Keratinocyte (primary cell): ENCODE data around the gene MAB21L4. TPM values are rescaled to one million over a fixed set of nuclear protein-coding genes. Genes with fewer than 3 reads are reported as not detected.

Source experiments
- DNase-seq: peaks from one replicate; pipeline ENCODE4 v3.0.0-alpha.2; 2011; ENCODE audit warnings: low read depth, missing footprints, low spot score
- FAIRE-seq: peaks from 2 replicates; lab custom pipeline; 2011; peaks lifted over from hg19 to GRCh38; lab: Jason Lieb, UNC
- H2AFZ ChIP-seq: 2 replicates; pipeline ENCODE4 v1.6.0; 2012; ENCODE audit warnings: low read length, control low read depth, inconsistent platforms; ENCODE audit not compliant: control insufficient read depth
- H3K27ac ChIP-seq: 2 replicates; pipeline ENCODE4 v1.5.1; 2011; ENCODE audit warnings: low read length; ENCODE audit not compliant: control insufficient read depth, insufficient read depth
- H3K27me3 ChIP-seq: 3 replicates; pipeline ENCODE4 v1.6.0; 2011; ENCODE audit warnings: low read length; ENCODE audit not compliant: control insufficient read depth, insufficient read depth; ENCODE audit errors: extremely low read depth
- H3K36me3 ChIP-seq, 2 experiments: 2 replicates in 1 of 2; 3 replicates in 1 of 2; pipeline ENCODE4 v1.5.1; 2011; ENCODE audit warnings: low read length in 2 of 2, mild to moderate bottlenecking in 1 of 2; ENCODE audit not compliant: control insufficient read depth in 2 of 2, insufficient read depth in 2 of 2; ENCODE audit errors: extremely low read depth in 1 of 2
- H3K4me1 ChIP-seq: 3 replicates; pipeline ENCODE4 v1.5.1; 2011; ENCODE audit warnings: low read length; ENCODE audit not compliant: control insufficient read depth, insufficient read depth; ENCODE audit errors: extremely low read depth
- H3K4me2 ChIP-seq: 3 replicates; pipeline ENCODE4 v1.6.0; 2011; ENCODE audit warnings: low read depth, low read length; ENCODE audit not compliant: control insufficient read depth, insufficient read depth; ENCODE audit errors: extremely low read depth
- H3K4me3 ChIP-seq, 3 experiments: fragments of 200-600 bp in 1 of 3; sonication (generic) in 1 of 3; 2 replicates in 2 of 3; 3 replicates in 1 of 3; pipeline ENCODE4 v1.5.1; 2011 to 2016; ENCODE audit warnings: low read length in 3 of 3, mild to moderate bottlenecking in 3 of 3, control low read depth in 2 of 3, inconsistent platforms in 1 of 3, low read depth in 1 of 3, mixed read lengths in 1 of 3, mixed run types in 1 of 3, moderate library complexity in 1 of 3; ENCODE audit not compliant: control insufficient read depth in 2 of 3, insufficient read depth in 2 of 3; ENCODE audit errors: extremely low read depth in 1 of 3
- H3K79me2 ChIP-seq: 2 replicates; pipeline ENCODE4 v1.6.0; 2012; ENCODE audit warnings: low read length; ENCODE audit not compliant: control insufficient read depth, insufficient read depth
- H3K9ac ChIP-seq: 3 replicates; pipeline ENCODE4 v1.6.0; 2011; ENCODE audit warnings: low read length; ENCODE audit not compliant: control insufficient read depth, insufficient read depth; ENCODE audit errors: extremely low read depth
- H3K9me1 ChIP-seq: 3 replicates; pipeline ENCODE4 v1.6.0; 2011; ENCODE audit warnings: low read length; ENCODE audit not compliant: control insufficient read depth, insufficient read depth; ENCODE audit errors: extremely low read depth
- H3K9me3 ChIP-seq: 2 replicates; pipeline ENCODE4 v1.5.1; 2012; ENCODE audit warnings: low read depth, low read length; ENCODE audit not compliant: control insufficient read depth
- H4K20me1 ChIP-seq: 3 replicates; pipeline ENCODE4 v1.6.0; 2011; ENCODE audit warnings: low read length; ENCODE audit not compliant: control insufficient read depth, insufficient read depth; ENCODE audit errors: extremely low read depth
- CTCF ChIP-seq, 3 experiments: IDR thresholded peaks in 1 of 3; conservative IDR thresholded peaks in 1 of 3; optimal IDR thresholded peaks in 1 of 3; 2 replicates in 2 of 3; 3 replicates in 1 of 3; pipeline versions ENCODE3 to v1.5.1; 2011; ENCODE audit warnings: low read length in 3 of 3, mild to moderate bottlenecking in 3 of 3, moderate library complexity in 2 of 3, control low read depth in 1 of 3, inconsistent platforms in 1 of 3; ENCODE audit not compliant: insufficient read depth in 2 of 3; ENCODE audit errors: extremely low read depth in 1 of 3
- EZH2 ChIP-seq: IDR thresholded peaks from one replicate; pipeline ENCODE4 v1.6.1; 2012; ENCODE audit warnings: inconsistent platforms, mild to moderate bottlenecking, low read length, moderate library complexity
- dilution Hi-C: fragments of 300-500 bp; cut with MboI; formaldehyde crosslinking; loops from one replicate; pipeline ENCODE4 v1.7.0; 2020; ENCODE audit warnings: low sequenced_read_pairs; ENCODE audit not compliant: extremely low pct_ligation_motif_present
- polyA plus RNA-seq, 5 experiments: library from polyadenylated mRNA; depleted of rRNA in 3 of 5; stranded (reverse) in 3 of 5; stranded (forward) in 1 of 5; unstranded in 1 of 5; fragments of >200 nt; gene quantifications; 1 replicate in 1 of 5; 2 replicates in 3 of 5; 3 replicates in 1 of 5; pipeline versions ENCODE4 v1.2.1 to v1.2.3, GENCODE V29; 2011 to 2012; ENCODE audit warnings: missing spikeins in 2 of 5, low read depth in 1 of 5, low replicate concordance in 1 of 5

Gene MAB21L4
- polyA plus RNA-seq, 1 donor (not counting 4 experiments of a cell fraction or from before 2014, with no cell fraction given), result 0.37 TPM

GRCh38 chr2:240932724-240933047, 36.7 kb upstream of the MAB21L4 start:
- Histone ChIP-seq H3K27ac (no peak overlapping the region), H3K79me2 (no peaks in the 10 kb centered on the region), H3K36me3 (no peaks in the 10 kb centered on the region), H2AFZ (no peak overlapping the region), H3K9me1 (no peaks in the 10 kb centered on the region), H3K4me3 (no peak overlapping the region), H3K9ac (no peak overlapping the region), H3K4me1 (no peaks in the 10 kb centered on the region), H3K27me3 (peaks cover 11% of the 10 kb centered on the region), H3K4me2 (no peak overlapping the region), H4K20me1 (no peaks in the 10 kb centered on the region), H3K9me3 (no peaks in the 10 kb centered on the region)
- FAIRE-seq (no peak), DNase-seq (no peak)
- dilution Hi-C loops, result no loop called here
- TF ChIP-seq CTCF (optimal IDR thresholded peaks at IDR 0.05 in 1 of 3, IDR thresholded peaks at IDR 0.05 in 1 of 3, conservative IDR thresholded peaks at IDR 0.05 in 1 of 3; ENCODE audit: extremely low read depth in 1 of 3, insufficient read depth in 2 of 3, low read length in 3 of 3) (no peak), EZH2 (no peak)

GRCh38 chr2:240932001-240932723, 36.2 kb upstream of the MAB21L4 start:
- DNase-seq (no peak), FAIRE-seq (no peak)
- H3K27me3 ChIP-seq, result peaks cover 11% of the 10 kb centered on the region
- no peaks in the 10 kb centered on the region for H3K9me1 ChIP-seq
- H3K27ac ChIP-seq, result no peak overlapping the region
- H3K4me2 ChIP-seq, result no peak overlapping the region
- dilution Hi-C loops, result no loop called here
- TF ChIP-seq EZH2 (no peak), CTCF (optimal IDR thresholded peaks at IDR 0.05 in 1 of 3, IDR thresholded peaks at IDR 0.05 in 1 of 3, conservative IDR thresholded peaks at IDR 0.05 in 1 of 3; ENCODE audit: extremely low read depth in 1 of 3, insufficient read depth in 2 of 3, low read length in 3 of 3) (no peak)
- H3K79me2 ChIP-seq, result no peaks in the 10 kb centered on the region
- H3K4me1 ChIP-seq, result no peaks in the 10 kb centered on the region
- H3K9me3 ChIP-seq, result no peaks in the 10 kb centered on the region
- H3K4me3 ChIP-seq, result no peak overlapping the region
- H3K36me3 ChIP-seq, result no peaks in the 10 kb centered on the region
- H4K20me1 ChIP-seq, result no peaks in the 10 kb centered on the region
- H2AFZ ChIP-seq, result no peak overlapping the region
- H3K9ac ChIP-seq, result no peak overlapping the region
